Left kidney (tissue), 2 donors: ENCODE measurements around the gene RECQL5. TPM values are rescaled to one million over a fixed set of nuclear protein-coding genes. Genes with fewer than 3 reads are reported as not detected.

ENCODE experiments used
- DNase-seq: peaks from one replicate; pipeline ENCODE4 v3.0.0-alpha.2; 2013
- polyA plus RNA-seq: library from polyadenylated mRNA; unstranded; fragments of 120-200 nt; gene quantifications from one replicate; pipeline ENCODE4 v1.2.1, GENCODE V29; 2013; ENCODE audit not compliant: insufficient read length

The RECQL5 gene
- polyA plus RNA-seq, 1 donor, result 45.4 TPM

DNA sequence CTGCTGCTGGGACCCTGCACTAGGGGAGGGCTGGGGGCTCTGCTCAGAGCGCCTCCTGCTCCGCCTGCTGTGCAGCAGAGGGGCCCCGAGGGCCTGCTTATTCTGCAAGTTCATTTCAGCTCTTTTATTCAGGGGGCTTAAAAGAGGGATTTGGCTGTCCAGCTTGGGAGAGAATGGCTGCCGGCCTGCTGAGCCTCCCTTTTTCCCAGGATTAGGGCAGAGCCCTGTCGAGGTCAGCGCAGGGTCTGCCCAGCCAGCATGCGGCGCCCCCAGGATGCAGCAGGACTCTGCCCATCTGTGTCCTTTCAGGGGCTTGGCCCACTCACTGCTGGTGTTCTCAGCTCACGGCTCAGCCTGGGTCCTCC is 32.6 kb downstream of the RECQL5 start:
- DNase-seq, result no peak

DNA sequence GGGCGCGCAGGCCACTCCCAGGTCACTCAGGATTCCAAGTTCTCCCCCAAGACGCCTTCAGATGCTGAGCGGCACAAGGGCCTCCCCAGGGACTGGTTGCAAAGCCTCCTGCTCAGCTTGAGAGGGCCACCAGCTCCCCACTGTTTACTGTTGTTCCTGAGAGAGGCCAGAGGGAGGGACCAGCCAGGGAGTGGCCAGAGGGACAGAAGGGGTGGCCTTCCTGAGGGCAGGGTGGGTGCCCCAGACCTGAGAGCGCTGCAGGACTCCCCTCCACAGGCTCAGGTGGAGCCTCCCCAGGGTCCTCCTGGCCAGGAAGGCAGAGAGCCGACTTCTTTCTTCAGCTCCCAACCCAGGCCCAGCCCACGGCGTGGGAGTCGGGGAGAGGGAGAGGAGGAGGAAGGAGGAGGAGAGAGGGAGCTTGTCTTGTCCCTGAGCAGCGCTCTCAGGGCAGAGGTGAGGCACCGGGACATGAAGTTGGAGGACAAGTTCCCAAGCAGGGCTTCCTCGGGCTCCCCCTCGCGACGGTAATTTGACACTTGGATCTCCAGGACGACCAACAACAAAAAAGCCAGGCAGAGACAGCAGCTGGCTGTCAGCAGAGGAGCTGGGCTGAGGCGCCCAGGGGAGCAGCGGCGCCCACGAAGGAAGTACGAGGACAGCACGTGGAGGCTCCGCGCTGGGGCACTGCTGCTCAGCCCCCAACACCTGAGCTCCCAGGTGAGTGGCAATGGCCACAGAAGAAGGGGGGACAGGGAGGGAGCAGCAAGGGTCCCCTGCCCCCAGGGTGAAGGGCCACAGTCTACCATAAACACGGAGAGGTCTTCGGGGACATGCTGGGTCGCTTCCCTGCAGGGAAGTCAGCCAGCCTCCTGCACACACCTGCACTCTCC is 33.2 kb downstream of the RECQL5 start:
- DNase-seq, result peak; percentile 98

DNA sequence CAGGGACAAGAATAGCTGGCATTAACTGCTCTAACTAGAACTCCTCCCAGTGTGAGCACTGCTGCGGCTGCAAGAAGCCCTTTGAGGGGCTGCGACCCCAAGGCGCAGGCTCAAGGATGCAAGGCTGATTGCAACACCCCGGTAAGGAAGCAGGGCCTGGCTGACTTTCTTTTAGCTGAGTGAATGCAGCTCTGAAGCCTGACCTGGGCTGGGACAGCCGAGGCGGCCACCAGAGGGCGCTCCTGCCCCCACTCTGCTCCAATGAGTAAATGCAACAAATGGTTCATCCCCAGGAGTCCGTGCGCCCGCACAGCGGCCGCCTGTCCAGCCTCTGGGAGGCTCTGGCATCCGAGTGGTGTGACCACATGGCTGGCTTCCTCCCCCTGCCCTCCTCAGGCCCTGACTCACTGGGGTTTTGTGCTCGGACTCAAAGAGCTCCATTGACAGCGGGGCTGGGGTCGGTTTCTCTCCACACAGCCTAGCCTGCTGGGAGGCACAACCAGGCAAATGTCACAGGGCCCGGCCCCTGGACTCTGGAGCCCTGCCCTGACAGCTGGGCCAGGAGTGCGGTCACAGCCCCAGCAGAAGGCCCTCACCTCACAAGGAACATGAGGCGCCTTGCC is 34.0 kb downstream of the RECQL5 start, which contains the start of gene SMIM5:
TSS of gene SMIM5 (plus strand) at position 572 of the 623 bp plus-strand sequence. CDS start 6,768 bp downstream, outside the sequence.
- peak; percentile 72 for DNase-seq

DNA sequence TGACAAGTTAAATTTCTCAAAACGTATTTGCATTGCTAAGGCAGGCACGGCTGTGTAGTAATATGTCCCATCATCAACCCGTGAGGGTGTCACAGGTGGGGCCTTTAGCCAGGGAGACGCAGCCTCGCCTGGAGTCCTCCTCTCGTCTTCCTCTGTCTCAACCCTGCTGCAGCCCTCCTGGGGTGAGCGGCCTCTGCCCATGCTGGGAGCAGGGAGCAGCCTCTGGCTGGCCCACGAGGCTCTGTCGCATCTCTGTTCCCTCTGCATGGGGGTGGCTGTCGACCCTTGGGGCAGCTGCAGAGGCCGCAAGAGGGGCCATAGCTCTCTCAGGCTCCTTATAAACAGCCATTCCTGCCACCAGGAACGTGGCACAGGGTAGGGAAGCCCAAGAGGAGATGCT is 34.5 kb downstream of the RECQL5 start:
- DNase-seq, result no peak

DNA sequence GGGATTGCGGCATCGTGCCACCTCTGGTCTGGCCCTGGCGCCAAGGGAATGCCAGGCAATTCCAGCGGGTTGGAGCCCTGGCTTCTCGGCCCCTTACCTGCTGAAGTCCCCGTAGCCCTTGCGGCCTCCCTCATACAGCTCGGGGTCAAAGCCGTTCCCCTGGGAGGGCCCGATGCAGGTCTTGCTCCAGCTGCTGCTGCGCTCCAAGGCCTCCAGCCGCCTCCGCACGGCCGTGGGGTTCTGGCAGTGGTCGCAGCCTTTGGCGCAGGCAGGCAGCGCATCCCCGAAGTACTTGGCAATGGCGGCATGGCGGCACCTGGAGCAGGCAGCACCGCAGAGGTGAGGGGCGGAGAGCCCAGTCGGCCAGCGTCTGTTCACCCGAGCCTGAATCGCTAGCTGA is 35.6 kb downstream of the RECQL5 start:
- DNase-seq, result no peak

DNA sequence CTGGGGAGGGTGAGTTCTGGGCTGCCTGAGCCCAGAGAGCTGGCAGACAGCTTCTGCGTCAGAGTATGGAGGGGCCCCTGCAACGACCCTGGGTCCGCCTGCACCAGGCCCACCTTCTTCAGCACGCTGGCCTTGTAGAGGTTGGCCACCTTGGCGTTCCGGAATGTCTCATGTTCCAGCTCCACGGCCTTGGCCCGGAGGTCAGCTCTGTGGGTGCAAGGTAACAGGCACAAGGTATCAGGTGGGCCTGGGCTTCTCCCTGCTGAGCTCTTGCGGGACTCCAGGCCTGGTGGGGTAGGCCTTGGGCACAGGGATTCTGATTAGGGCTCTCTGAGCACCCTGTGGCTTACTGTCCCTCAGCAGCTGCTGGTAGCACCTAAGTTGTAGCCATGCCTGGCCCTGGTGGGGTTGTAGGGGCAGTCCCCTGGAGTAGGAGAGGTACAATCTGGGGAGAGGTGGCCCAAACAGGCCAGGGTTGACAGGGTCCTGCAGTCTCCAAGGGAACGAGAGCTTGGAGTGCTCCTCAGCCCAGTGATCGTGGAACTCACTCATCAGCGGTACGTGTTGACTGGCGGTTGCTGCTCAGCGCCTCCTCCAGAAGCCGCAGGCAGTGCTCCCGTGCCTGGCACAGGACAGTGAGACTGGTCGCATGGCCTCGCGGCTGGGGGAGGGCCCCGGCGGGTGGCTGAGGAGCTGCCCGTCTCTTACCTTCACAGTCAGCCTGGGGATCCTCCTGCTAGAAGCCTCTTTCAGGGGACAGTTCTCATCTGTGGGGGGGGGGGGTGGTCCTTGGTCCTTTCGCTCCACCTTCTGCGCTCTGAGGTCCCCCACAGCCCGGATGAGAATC is 36.7 kb downstream of the RECQL5 start:
- DNase-seq, result no peak

DNA sequence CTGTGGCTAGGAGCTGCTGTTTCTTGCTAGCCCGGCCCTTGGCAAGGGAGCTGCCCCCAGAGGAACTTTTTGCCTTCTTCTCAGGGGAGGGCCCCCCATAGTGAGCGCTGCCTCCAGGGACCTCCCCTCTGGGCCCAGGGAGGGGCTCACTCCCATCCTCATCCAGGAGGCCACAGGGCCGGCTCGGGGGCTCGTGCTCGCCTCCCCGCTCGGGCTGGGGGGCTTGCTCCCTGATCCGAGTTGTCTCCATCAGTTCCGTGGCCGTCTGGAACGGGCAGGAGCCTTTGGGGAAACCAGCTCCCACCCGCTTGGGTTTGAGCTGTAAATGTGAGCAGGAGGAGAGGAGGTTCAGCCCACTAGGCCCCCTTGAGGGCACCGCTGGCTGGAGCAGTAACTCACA is 37.8 kb downstream of the RECQL5 start:
- DNase-seq, result no peak

DNA sequence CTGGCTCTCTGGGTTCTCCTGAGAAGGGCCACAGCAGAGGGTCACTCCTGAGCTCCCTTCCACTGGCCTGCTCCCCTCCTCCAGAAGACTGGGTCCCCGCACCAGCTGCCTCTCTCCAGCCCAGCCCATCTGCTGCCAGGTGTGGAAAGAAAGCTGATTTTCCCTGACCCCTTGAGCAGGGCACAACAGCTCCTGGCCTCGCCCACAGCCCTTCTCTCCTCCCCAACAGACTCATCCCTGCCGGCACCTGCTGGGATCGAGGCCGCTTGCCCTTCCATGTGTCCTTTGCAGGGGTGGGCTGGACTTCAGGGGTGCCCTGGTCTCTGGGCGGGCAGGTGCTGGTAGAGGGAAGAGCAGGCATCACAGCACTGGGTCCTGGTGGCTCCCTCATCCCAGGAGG is 38.5 kb downstream of the RECQL5 start:
- DNase-seq, result no peak

DNA sequence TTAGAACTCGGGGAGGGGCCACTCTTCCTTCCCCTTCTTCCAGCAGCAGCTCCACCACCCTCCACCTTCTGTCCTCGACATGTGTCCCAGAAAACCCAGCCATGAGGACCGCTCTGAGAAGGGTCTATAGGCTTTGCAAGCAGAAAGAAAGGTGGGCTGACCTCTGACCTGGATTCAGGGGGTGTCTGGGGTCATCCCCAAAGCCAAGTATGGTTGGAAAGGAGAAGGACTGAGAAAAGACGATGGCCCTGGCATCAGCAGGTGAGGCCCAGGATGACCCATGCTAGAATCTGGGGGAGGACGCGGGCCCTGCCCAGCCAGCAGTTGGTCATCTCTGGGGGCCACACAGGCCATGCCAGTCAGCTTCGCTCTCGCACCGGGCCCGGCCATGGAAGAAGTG is 39.9 kb downstream of the RECQL5 start:
- DNase-seq, result no peak

DNA sequence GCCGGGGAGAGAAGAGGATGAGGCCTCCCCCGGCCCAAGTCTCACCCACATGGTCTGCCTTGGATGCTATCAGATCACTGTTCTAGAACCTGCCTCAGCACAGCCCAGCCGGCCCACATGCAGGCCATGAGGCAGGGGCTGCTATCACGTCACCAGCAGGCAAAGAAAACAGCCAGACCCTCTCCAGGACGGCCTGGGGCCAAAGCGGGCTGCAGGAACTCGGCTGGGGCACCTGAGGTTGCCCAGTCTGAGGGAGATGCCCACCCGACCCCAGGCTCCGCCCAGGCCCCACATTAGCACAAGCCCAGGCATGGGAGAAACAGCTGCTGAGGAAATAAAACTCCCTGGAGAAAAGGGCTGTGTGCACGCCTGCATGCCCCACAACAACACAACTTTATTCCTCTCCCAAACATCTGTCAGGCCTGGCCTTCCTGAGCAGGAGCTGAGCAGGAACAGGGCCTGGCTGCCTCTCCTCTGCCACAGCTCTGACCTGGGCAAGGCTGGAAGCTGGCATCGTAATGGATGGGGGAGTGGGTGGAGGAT is 40.4 kb downstream of the RECQL5 start:
- no peak for DNase-seq

DNA sequence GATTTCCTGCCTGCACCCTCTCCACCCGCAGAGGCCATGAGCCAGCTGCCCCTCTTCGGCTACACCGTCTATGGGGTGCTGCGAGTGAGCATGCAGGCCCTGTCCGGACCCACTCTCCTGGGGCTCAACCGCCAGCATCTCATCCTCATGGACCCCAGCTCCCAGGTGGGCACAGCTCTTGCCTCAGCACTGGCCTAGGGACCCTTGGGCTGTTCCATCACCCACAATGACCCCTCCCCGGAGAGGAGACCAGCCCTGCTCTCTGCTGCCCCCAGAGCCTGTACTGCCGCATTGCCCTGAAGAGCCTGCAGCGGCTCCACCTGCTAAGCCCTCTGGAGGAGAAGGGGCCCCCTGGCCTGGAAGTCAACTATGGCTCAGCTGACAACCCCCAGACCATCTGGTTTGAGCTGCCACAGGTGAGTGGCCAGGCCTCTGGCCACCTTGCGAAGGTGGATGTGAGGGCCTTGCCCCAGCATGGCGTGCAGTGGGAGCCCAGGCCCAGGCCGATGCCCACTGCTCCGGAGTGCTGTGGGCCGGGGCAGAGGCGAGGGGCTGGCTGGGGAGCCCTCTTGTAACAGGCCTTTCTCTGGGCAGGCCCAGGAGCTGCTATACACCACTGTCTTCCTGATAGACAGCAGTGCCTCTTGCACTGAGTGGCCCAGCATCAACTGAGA is 41.0 kb downstream of the RECQL5 start:
- DNase-seq, result no peak

DNA sequence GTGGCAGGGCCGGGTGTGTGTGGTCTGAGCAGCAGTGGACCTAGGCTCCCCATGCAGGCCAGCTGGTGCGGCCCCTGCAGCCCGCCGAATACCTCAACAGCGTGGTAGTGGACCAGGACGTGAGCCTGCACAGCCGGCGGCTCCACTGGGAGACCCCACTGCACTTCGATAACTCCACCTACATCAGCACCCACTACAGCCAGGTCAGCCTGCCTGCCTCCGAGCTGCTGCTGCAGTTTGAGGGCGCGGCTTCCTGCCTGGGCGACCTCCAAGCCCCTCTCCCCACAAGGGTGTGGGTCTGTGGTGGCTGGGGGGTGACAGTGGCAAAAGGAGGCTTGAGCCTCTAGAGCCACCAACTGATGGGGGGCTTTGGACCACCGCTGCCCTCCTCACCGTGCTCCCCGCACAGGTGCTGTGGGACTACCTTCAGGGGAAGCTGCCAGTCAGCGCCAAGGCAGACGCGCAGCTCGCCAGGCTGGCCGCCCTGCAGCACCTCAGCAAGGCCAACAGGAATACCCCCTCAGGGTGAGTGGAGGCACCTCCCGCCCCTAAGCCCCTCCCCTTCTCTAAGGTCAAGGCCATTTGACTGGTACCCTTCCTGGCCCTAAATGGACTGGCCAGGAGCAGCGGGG is 42.1 kb downstream of the RECQL5 start:
- DNase-seq, result no peak

DNA sequence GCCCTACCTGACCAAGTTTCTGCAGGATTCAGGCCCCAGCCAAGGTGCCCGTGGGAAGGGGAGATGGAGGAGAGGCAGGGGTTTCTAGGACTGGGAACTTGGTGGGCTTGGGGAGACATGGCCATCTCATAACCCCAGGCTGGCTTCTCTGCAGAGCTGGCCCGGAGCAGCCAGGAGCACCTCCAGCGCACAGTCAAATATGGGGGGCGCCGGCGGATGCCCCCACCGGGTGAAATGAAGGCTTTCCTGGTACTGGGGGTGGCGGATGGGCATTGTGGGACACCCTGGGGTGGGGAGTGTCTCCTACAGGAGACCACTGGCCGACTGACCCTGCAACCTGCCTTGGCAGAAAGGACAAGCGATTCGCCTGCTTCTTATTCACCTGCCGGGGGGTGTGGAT is 42.9 kb downstream of the RECQL5 start:
- no peak for DNase-seq

DNA sequence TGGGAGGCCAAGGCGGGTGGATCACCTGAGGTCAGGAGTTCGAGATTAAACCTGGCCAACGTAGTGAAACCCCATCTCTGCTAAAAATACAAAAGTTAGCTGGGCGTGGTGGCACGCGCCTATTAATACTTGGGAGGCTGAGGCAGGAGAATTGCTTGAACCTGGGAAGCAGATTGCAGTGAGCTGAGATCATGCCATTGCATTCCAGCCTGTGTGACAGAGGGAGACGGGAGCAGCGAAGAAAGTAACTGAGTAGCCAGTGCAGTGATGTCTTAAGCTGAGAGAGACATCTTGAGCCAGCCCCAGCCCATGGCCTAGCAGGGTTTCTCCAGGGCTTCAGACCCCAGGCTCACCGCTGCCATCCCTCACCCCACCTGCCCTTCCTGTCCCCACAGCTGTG is 43.6 kb downstream of the RECQL5 start:
- no peak for DNase-seq

DNA sequence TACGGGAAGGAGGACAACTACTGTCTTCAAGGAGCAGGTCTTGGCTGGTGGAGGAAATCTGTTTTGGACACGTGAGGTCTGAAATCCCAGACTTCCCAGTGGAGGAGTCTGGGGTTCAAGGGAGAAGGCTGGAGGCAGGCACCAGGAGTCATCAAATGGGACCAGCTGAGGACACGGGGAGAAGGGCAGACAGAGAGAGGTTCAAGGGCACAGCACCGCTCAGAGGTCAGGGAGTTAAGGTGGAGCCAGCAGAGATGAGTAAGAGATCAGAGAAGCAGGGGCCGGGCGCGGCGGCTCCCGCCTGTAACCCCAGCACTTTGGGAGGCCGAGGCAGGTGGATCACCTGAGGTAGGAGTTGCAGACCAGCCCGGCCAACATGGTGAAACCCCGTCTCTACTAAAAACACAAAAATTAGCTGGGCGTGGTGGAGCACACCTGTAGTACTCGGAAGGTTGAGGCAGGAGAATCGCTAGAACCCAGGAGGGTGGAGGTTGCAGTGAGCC is 44.1 kb downstream of the RECQL5 start:
- DNase-seq, result no peak

DNA sequence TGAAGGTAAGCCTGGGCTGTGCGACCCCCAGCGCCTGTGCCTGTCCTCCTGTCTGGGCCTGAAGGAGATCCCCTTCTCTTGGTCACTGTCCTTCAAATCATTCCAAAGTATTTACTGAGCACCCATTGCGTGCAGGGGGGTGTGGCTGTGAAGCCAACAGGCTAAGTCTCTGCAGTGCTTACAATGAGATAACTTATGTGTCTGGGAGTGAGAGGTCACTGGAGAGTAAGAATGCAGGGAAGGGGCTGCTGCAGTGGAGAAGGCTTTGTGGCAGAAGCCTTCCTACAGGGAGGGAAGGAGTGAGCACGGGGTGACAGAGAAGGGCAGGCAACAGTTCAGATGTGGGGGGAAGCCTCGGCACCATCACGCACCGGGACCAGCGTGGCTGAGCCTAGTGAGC is 44.9 kb downstream of the RECQL5 start:
- DNase-seq, result no peak

DNA sequence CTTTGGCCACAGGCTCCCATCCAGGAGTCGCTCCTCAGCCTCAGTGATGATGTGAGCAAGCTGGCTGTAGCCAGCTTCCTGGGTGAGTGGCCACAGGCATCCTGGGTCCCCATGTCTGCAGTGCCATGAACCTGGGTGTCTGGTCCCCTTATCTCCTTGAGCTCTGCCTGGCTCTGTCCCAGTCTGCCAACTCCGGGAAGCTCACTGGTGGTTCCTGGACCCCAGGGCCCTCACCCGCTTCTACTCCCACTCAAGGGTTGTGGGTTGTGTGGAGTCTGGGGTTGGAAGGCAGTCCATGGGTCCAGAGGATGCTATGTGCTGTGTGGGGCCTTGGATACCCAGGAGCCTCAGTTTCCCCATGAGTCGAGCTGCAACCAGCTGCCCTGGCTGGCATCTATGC is 45.5 kb downstream of the RECQL5 start:
- no peak for DNase-seq

DNA sequence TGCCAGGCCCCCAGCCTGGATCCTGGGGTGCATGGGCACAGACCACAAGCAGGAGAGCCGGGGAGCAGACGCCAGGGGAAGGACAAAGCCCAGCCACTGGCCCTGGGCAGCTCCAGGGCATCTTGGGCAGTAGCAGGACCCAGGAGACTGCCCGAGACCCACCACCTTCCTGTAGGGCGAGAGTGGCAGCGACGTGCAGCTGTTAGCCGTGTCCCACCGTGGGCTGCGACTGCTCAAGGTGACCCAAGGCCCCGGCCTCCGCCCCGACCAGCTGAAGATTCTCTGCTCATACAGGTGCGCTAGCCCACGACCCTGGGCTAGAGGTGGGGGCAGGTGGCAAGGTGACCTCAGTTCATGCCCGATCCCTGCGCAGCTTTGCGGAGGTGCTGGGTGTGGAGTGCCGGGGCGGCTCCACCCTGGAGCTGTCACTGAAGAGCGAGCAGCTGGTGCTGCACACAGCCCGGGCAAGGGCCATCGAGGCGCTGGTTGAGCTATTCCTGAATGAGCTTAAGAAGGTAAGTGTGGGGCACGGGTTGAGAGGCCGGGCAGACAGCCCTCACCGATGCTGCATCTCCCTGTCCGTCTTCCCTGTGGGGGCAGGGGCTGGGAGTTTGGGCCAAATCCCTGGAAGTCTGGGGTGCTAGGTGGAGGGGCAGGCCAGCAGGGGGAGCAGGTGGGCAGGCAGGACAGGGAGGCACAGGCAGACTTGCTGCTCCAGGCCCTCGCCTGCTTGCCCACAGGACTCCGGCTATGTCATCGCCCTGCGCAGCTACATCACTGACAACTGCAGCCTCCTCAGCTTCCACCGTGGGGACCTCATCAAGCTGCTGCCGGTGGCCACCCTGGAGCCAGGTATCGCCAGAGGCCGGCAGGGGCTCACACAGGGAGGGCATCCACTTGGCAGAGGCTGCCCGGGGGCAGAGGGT is 47.2 kb downstream of the RECQL5 start:
- DNase-seq, result no peak

DNA sequence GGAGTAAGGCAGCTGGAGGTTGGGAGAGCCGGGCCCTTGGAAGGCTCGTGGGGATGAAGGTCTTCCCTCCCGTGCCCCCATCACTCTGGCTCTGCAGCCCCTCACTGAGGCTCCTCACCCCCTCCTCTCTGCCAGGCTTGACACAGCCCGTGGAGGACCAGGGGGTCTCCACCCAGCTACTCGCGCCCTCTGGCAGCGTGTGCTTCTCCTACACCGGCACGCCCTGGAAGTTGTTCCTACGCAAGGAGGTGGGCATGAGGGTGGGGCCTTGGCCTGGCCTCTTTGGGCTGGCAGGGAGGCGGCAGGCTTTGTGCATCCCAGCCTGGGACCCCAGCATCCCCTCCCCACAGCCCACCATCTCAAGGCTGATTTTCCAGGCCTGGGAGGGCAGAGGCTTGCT is 49.3 kb downstream of the RECQL5 start:
- no peak for DNase-seq

DNA sequence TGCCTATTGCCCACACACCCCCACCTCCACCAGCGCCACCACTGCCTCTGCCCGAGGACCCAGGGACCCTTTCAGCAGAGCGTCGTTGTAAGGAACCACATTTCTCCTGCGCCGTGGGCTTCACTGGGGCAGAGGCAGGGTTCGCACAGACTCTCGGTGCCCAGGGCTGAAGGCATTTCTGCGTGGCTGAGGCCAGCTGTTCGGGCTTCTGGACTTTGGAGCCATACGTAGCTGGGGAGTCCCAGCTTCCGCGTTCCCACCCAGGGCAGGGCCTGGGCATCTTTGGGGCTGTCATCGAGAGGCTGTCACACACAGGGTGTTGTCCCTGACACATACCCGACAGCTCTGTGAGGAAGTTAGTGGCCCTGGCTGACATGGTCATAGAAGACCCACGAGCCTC is 49.7 kb downstream of the RECQL5 start:
- DNase-seq, result no peak
